Measurements from ENCODE around the gene TMEM88. TPM values are rescaled to one million over a fixed set of nuclear protein-coding genes. Genes with fewer than 3 reads are reported as not detected.
"Not testable (repeated sequence)": the region's sequence is repeated elsewhere in the genome, so short reads cannot be mapped to it uniquely, and the experiment has no call there.

TMEM88 gene
- total RNA-seq, 1 experiment from 2014 or later, result 0.59 TPM

DNA sequence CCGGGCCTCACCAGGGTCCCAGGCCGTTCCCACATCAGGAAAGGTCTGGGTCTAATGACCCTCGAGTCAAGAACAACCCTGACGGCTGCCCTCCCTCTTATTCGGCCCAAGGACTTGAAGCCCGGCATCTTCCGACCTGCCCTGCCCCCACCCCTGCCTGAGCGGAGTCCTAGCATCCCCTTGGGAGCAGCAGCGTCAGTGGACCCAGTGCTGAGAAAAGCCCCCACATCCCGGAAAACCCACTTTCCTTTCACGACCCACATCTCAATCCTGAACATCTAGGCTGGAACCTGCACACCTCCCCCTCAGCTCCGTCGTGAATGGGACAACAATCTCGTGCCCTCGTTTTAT lies 769 bp downstream of the TMEM88 start:
- DNase-seq (ENCODE audit: extremely low read depth, low read depth), result no peak

DNA sequence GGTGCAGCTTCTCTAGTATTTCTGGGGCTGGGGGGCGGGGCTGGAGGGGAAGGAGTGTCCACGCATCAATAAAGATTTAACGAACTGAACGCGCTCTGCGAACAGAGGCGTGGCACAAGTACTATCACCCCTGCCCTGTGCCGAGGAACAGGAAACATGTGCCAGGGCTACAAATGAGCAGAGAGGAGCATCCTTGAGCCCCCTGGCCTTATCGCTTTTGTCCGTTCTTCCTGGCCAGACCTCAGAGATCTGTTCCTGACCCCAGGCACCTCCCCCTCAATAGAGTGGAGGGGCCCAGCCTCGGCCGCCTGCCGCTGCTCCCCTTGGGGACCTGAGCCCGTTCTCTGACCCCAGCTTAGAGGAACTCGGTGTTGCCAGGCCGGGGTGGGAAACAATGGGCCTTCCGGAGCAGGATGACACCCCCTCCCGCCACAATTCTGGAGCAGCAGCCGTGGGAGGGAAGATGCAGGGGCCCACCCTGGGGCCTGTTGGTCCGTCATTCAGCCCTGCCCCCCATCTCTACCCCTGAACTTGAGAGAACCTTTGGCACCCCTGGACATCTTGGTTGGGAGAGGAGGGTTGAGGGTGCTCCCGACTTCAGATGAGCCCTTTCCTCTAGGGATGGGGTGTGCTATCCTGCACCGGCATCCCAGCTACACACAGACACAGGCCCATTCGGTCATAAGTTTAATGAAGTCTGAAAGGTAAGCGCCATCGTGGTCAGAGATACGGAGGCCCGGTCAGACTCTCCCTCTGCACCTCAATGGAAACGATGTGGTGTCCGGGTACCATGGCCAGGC lies 1.3 kb downstream of the TMEM88 start:
- DNase-seq (ENCODE audit: extremely low read depth, low read depth), result no peak

DNA sequence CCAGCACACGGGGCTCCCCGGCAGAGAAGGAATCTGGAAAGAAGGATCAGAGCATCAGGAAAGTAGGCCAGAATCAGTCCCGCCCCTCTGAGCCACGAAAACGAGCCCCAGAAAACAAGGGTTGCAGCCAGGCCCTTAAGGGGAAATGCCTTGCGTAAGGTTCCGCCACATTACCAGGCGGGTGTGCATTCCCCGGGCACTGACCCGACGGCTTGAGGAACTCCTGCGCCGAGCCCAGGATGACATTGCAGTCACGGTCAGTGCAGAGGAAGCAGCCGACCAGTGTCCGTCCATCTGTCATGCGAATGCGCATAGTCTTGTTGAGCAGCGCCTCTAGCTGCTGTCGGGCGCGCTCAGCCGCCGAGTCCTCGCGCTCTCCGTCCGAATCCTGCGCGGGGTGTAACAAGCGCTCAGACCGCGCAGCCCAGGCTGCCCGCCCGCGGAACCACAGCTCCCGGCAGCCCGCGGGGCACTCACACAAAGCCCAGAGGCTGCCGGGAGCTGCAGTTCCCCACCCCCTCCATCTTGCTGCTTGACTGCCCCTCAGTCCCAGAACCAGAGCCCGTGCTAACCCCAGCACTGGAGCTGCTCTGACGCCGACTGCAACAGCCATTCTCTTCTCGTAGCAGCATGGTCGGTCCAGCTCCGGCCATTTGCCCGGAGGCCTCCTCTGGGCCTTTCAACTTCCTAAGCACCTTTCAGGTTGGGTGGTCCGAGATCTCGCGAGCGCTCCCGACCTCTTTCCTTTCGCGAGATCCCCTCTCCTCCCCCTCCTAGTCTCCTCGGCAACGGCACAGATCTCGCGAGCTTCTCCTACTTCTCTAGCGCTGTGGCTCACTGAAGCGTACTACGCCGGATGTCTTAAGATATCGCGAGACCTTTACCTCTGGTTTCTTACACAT lies 2.2 kb downstream of the TMEM88 start, which contains the start of gene NAA38:
Gene NAA38, minus strand, starts transcription at position 749 of the 902 bp plus-strand sequence. Its CDS starts 96 bp downstream, at position 653.
- peak; percentile 99 for DNase-seq (ENCODE audit: extremely low read depth, low read depth)

DNA sequence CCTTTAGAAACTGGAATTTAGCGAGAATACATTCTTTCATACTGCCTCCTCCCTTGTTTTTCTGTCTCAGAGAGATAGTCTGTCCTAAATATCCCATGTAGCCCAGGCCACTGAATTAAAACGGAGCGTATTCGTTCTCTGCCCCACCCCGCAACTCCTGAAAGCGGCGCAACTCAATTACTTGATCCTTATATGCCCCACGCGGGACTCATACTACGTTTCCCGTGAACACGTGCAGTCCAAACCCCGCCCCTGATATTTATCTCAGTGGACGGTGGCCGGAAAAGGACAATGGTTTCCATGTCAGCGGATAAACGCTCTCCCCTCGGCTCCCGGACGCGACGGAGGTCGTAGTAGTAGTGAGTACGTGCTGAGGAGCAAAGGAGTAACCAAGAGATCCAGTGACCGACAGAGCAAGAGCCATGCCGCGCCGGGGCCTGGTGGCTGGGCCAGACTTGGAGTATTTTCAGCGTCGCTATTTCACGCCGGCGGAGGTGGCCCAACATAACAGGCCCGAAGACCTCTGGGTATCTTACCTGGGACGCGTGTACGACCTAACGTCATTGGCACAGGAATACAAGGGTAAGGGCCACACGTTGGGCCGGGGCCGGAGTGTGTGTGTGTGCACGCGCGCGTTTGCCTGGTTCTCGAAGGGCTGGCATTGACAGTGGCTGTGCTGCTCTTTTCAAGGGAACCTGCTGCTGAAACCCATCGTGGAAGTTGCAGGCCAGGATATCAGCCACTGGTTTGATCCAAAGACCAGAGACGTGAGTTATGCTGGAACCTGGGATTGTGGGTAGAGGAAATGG lies 3.1 kb downstream of the TMEM88 start, which contains the start of gene CYB5D1:
Gene CYB5D1, plus strand, starts transcription at position 291 of the 809 bp plus-strand sequence. Its CDS starts 132 bp downstream, at position 423.
- peak; percentile 91 for DNase-seq (ENCODE audit: extremely low read depth, low read depth)

DNA sequence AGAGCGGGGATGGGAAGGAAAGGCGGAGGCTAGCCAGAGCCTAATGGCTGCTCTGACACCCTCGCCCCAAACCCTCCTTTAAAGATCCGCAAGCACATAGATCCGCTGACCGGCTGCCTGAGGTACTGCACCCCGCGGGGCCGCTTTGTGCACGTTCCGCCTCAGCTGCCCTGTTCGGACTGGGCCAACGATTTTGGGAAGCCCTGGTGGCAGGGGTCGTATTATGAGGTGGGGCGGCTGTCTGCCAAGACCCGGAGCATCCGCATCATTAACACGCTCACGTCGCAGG lies 3.6 kb downstream of the TMEM88 start:
- no peak for DNase-seq (ENCODE audit: extremely low read depth, low read depth)

DNA sequence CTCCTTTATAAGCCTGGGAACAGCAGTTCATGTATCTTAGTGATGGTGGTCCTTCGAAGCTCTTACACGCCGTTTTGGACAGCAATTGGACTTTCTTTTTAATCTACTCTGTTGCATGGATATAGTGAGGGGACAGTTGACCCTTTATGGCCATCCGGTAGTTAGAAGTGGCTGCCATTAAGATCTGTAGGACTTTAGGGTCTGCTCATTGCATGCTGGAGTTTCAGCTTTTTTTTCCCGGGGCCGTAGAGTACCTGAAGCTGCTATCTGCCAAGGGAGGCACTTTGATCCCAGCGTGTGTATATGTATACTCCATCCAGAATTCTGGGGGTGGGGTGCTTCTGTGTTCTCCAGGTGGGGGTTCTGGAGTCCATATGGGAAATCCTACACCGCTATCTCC lies 4.2 kb downstream of the TMEM88 start:
- no peak for DNase-seq (ENCODE audit: extremely low read depth, low read depth)

DNA sequence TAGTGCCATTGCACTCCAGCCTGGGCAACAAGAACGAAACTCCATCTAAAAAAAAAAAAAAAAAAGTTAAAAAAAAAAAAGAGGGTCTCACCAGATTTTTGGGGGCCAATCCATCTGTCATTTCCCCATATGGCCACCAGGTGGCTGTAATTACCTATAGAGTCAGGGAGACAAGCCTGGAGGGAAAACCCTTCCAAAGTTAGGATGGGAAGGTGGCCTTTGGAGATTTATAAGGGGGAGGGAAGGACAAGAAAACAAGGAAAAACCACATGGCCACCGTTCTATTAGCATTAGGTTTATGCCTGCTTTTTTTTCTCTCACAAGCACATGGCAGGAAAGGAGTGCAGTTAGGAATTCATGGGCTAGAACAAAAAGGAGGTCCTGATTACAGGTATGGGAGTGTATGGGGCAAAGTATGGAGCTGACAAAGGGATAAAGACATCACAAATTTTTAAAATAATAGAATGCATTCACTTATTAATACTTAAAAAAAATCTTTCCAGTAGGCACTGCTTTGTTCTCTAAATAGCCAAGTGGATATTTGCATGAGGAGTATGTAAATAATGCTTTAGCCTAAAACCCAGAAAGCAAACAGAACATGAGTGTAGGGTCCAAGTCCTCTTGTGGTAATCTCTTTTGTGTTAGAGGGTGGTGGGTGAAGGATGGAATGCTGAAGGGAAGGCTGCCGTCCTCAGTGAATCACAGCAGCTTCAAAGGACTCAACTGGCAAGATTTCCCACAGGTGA lies 8.0 kb downstream of the TMEM88 start:
- no peak for DNase-seq (ENCODE audit: extremely low read depth, low read depth)

DNA sequence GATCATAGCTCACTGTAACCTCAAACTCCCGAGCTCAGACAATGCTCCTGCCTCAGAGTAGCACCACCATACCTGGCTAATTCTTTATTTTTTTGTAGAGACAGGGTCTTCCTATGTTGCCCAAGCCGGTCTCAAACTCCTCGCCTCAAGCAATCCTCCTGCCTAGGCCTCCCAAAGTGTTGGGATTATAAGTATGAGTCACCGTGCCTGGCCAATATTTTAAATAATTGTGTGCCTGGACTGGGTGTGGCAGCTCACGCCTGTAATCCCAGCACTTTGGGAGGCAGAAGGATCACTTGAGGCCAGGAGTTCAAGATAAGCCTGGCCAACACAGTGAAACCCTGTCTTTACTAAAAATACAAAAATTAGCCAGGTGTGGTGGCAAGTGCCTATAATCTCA lies 9.5 kb downstream of the TMEM88 start:
- not testable (repeated sequence) for DNase-seq (ENCODE audit: extremely low read depth, low read depth)

DNA sequence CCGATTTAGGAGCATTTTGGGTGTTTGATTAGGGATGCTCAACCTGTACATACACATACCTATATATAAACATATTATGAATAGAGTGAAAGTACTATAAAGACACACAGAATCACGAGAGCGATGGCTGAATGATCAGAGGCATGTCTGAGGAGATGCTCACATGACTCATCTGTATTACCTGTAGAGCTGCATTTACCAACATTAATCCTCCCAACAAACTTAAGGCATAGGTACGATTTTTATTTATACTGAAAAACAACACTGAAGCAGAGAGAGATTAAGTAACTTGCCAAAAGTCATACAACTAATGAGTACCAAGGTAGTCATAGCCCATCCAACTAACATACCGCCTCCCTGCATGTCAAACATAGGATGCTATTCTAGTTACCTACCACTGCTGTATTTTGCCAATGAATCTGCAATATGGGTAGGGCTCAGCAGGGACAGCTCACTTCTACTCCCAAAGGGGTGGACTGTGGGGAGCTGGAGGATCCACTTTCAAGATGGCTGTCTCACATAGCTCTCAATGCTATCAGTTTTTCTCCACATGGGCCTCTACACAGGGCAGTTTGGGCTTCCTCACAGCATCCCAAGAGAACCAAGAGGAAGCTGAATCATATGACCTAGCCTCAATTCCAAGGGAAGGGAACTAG lies 10.3 kb downstream of the TMEM88 start:
- DNase-seq (ENCODE audit: extremely low read depth, low read depth), result no peak

DNA sequence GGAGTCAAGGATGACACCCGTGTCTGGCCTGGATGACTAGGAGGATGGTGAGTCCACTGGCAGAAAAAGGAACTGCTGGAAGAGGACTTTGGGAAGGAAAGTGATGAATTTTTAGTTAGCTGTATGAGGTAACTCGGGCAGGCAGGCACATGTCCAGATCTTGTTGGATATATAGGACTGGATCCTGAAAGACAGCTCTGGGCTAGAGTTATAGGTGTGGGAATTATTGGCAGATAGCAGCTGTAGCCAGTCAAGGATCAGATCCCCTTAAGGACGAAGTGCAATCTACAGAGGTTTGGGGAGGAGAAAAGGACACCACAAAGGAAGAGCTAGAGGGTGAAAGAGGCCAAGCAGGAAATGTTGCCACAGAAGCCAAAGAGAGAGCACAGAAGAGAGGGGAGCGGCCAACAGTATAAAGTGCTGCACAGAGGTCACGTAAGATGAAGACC lies 13.0 kb downstream of the TMEM88 start:
- DNase-seq (ENCODE audit: extremely low read depth, low read depth), result no peak

DNA sequence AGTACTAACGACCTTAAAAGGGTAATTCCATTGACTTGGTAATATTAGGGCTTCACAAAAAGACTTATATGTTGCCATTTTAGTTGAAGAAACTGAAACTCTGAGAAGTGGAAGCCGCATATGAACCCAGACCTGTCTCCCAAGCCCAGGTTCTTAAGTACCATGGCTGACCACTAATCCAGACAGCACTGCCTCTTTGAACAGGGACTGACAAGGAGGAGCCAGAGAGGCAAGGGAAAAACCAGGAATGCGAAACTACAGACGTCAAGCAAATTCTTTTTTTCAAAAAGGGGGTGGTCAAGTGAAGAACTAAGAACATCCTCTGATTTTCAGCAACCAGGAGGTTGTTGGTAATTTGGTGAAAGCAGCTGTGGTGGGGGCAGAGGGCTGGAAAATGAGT lies 18.2 kb downstream of the TMEM88 start:
- no peak for DNase-seq (ENCODE audit: extremely low read depth, low read depth)

DNA sequence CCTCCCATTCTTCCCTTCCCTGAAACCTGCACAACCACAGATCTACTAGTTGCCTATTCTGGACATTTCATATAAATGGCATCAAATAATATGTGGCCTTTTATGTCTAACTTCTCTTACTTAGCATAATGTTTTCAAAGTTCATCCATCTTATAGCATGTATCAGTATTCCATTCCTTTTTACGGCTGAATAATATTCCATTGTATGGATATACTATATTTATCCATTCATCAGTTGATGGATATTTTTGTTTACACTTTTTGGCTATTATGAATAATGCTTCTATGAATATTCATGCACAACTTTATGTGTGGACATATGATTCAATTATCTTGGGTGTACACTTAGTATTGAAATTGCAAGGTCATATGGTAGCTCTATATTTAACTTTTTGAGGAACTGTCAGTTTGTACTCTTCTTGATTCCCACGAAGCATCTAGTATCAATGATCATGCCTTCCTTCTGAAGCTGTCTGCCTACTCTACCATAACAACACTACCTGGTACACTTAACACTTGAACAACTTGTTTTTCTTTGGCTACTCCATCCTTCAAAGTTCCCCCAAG lies 21.0 kb downstream of the TMEM88 start:
- DNase-seq (ENCODE audit: extremely low read depth, low read depth), result no peak

DNA sequence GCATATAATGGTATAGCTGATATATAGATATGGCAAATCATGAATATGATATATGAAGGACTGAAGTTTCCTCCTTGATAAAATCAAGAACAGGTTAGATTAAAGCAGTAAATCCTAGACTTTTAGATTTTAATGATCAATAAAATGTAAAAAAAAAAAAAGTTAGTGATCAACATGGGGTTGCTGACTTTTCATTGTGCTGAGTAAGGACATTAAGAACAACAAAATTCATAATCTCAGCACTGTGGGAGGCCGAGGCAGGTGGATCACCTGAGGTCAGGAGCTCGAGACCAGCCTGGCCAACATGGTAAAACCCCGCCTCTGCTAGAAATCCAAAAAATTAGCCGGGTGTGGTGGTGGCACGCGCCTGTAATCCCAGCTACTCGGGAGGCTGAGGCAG lies 23.4 kb downstream of the TMEM88 start:
- no peak for DNase-seq (ENCODE audit: extremely low read depth, low read depth)

DNA sequence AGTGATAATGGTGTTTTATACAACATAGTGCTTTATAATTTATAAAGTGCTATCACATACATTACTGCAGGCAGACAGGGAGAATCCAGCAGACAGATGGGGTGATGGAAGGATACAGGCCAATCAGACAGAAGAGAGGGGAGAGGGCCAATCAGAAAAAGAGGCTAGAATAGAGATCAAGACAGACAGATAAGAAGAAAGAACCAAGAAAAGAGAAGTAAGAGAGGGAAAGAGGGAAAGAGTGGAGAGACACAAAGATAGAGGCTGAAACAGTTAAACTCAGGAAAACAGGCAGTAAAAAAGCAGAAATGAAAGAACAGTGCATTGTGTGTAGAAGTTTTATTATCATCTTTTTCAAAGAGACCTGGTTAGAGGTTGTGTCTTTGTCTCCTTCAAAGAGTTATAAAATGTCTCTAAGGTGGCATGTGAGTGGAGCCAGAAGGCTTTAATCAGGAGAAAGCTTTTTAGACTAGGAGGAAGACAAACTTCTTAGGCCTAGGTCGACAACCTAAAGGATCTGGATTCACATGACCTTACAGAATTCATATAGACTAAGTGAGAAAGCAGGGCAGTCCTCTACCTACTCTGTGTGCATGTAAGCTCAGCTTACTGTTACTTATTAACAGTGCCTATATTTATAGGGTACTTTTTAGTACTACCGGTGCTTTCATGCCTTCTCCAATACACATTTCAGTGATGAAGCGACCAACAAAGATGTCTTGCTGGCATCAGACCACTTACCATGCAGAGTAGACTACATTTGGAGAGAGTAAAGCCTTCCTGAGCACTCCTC lies 25.4 kb downstream of the TMEM88 start:
- no peak for DNase-seq (ENCODE audit: extremely low read depth, low read depth)

DNA sequence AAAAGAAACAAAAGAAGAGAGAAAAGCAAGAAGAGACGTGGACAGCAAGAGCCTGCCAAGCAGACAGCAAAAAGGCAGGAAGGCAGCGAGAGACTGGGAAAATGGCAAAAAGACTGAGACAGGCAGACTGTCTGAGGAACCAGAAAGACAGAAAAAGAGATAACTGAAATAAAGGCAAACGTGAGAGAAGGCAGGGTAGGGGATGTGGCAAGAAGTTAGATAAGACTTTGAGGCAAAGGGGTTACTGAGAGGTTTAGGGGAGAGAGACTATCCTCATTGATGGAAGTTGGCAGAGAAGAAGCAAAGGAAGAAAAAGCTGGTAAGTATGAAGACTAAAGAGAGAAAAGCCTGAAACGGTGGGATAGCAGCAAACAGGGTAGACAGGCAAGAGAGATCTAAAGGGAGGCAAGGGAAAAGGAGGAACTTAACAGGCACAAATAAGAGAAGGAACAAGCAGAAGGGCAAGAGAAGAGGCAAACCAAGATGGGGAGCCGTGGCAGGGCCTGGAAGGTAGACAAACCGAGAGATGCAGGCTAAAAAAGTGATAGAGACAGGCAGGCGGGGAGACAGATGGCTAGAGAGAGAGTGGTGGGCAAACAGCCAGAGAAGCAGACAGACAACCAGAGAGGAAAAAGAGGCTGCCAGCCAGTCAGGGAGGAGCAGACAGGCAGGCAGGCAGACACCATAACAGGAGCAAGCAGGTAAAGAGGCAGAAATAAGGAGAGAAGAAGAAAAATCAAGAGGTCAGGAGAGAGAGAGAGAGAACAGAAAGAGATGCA lies 26.6 kb downstream of the TMEM88 start:
- DNase-seq (ENCODE audit: extremely low read depth, low read depth), result no peak

DNA sequence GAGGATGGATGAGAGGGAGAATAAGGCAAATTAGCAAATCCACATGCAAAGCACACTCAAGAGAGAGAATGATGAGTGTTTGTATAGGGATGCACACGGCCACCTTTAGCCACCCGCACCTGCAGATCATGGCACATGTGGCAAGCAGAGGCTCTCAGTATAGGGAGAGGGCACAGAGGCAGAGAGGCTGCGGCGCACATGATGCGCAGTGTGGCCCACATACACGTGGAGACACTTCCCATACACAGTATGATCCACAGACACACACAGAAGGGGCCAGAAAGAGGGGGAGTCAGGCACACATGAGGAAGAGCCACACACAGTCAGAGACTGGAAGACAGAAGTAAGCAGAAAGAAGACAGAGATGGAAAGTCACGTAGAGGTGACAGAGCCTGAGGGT lies 27.2 kb downstream of the TMEM88 start:
- DNase-seq (ENCODE audit: extremely low read depth, low read depth), result no peak

DNA sequence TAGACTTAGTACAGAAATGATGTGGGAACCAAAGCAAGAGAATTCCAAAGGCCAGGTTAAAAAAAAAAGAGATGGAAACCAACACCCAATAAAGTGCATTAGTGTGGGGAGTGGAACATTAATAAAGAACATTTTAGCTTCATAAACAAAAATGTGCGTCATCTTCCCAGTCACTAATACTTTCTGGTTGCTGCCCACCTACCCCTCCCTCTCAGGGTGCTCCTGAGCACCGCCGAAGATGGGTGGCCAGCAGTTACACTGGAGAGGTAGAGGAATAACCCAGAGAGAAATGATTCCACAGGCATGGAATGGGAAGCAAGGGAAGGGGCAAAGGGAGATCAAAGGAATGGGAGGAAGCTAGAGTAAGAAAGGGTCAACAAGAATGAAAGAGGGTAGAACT lies 27.8 kb downstream of the TMEM88 start:
- no peak for DNase-seq (ENCODE audit: extremely low read depth, low read depth)

Data from NCI-H460 (cell line).